ENCODE measurements around the gene OAF.

- TF ChIP-seq POLR2A (conservative IDR thresholded peaks at IDR 0.05) (no peak), MYC (IDR thresholded peaks at IDR 0.05; ENCODE audit: low read depth, low read length) (no peak), MYC (CRISPR knock-in tag; IDR thresholded peaks at IDR 0.05; ENCODE audit: borderline replicate concordance, low read depth) (no peak), ZNF239 (CRISPR knock-in tag; IDR thresholded peaks at IDR 0.05) (no peak), MXI1 (IDR thresholded peaks at IDR 0.05; ENCODE audit: low read depth, low read length) (no peak), PTBP1 (IDR thresholded peaks at IDR 0.05; ENCODE audit: low read depth, low read length) (no peak), RFX1 (IDR thresholded peaks at IDR 0.05) (no peak), ZC3H4 (CRISPR knock-in tag; IDR thresholded peaks at IDR 0.05; ENCODE audit: borderline replicate concordance) (no peak), ZNF274 (IDR thresholded peaks at IDR 0.05; ENCODE audit: borderline replicate concordance, low read depth, low read length) (no peak)
- TF ChIP-seq, protein P1, sequence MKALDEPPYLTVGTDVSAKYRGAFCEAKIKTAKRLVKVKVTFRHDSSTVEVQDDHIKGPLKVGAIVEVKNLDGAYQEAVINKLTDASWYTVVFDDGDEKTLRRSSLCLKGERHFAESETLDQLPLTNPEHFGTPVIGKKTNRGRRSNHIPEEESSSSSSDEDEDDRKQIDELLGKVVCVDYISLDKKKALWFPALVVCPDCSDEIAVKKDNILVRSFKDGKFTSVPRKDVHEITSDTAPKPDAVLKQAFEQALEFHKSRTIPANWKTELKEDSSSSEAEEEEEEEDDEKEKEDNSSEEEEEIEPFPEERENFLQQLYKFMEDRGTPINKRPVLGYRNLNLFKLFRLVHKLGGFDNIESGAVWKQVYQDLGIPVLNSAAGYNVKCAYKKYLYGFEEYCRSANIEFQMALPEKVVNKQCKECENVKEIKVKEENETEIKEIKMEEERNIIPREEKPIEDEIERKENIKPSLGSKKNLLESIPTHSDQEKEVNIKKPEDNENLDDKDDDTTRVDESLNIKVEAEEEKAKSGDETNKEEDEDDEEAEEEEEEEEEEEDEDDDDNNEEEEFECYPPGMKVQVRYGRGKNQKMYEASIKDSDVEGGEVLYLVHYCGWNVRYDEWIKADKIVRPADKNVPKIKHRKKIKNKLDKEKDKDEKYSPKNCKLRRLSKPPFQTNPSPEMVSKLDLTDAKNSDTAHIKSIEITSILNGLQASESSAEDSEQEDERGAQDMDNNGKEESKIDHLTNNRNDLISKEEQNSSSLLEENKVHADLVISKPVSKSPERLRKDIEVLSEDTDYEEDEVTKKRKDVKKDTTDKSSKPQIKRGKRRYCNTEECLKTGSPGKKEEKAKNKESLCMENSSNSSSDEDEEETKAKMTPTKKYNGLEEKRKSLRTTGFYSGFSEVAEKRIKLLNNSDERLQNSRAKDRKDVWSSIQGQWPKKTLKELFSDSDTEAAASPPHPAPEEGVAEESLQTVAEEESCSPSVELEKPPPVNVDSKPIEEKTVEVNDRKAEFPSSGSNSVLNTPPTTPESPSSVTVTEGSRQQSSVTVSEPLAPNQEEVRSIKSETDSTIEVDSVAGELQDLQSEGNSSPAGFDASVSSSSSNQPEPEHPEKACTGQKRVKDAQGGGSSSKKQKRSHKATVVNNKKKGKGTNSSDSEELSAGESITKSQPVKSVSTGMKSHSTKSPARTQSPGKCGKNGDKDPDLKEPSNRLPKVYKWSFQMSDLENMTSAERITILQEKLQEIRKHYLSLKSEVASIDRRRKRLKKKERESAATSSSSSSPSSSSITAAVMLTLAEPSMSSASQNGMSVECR (CRISPR knock-in tag; IDR thresholded peaks at IDR 0.05) = no peak
- TF ChIP-seq, protein P2, sequence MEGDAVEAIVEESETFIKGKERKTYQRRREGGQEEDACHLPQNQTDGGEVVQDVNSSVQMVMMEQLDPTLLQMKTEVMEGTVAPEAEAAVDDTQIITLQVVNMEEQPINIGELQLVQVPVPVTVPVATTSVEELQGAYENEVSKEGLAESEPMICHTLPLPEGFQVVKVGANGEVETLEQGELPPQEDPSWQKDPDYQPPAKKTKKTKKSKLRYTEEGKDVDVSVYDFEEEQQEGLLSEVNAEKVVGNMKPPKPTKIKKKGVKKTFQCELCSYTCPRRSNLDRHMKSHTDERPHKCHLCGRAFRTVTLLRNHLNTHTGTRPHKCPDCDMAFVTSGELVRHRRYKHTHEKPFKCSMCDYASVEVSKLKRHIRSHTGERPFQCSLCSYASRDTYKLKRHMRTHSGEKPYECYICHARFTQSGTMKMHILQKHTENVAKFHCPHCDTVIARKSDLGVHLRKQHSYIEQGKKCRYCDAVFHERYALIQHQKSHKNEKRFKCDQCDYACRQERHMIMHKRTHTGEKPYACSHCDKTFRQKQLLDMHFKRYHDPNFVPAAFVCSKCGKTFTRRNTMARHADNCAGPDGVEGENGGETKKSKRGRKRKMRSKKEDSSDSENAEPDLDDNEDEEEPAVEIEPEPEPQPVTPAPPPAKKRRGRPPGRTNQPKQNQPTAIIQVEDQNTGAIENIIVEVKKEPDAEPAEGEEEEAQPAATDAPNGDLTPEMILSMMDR (IDR thresholded peaks at IDR 0.05 in 2 of 3, conservative IDR thresholded peaks at IDR 0.05 in 1 of 3; ENCODE audit: insufficient read depth in 2 of 3, low read depth in 1 of 3, low read length in 3 of 3) = no peak
- TF ChIP-seq, protein P3, sequence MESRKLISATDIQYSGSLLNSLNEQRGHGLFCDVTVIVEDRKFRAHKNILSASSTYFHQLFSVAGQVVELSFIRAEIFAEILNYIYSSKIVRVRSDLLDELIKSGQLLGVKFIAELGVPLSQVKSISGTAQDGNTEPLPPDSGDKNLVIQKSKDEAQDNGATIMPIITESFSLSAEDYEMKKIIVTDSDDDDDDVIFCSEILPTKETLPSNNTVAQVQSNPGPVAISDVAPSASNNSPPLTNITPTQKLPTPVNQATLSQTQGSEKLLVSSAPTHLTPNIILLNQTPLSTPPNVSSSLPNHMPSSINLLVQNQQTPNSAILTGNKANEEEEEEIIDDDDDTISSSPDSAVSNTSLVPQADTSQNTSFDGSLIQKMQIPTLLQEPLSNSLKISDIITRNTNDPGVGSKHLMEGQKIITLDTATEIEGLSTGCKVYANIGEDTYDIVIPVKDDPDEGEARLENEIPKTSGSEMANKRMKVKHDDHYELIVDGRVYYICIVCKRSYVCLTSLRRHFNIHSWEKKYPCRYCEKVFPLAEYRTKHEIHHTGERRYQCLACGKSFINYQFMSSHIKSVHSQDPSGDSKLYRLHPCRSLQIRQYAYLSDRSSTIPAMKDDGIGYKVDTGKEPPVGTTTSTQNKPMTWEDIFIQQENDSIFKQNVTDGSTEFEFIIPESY (CRISPR knock-in tag; IDR thresholded peaks at IDR 0.05) = no peak
Observed at GRCh38 chr11:120186456-120186773, 24.4 kb upstream of the OAF start.

Measured in K562 (cell line).